T follicular helper cell (primary cell): ENCODE results near the gene SYT5.
A peak's percentile ranks its signal among the peaks of the same experiment; 100 is the strongest.
"Not testable (repeated sequence)": the region's sequence is repeated elsewhere in the genome, so short reads cannot be mapped to it uniquely, and the experiment has no call there.

Experiments
- DNase-seq: peaks from one replicate; pipeline ENCODE4 v3.0.0-alpha.2; 2020; ENCODE audit warnings: low read depth

Gene SYT5

GRCh38 chr19:55171440-55171839, 8.6 kb downstream of the SYT5 start:
- DNase-seq: no peak

GRCh38 chr19:55169136-55169535, 11.0 kb downstream of the SYT5 start:
- DNase-seq: no peak

- peak; percentile 56 for DNase-seq
These were observed 13.4 kb downstream of the SYT5 start, which contains the start of gene DNAAF3 for GRCh38 chr19:55166530-55167268. TSS of gene DNAAF3 (minus strand) at chr19:55166613. CDS start at chr19:55166413, 200 bp downstream.

- peak; percentile 25 for DNase-seq
These were observed 14.0 kb downstream of the SYT5 start for GRCh38 chr19:55165952-55166529.

GRCh38 chr19:55161571-55162322, 18.3 kb downstream of the SYT5 start:
- no peak for DNase-seq

GRCh38 chr19:55160986-55161365, 19.1 kb downstream of the SYT5 start:
- no peak for DNase-seq

- DNase-seq: peak; percentile 82
These were observed 19.7 kb downstream of the SYT5 start for GRCh38 chr19:55160128-55160985.

- no peak for DNase-seq
These were observed 21.0 kb downstream of the SYT5 start for GRCh38 chr19:55158848-55159749.

GRCh38 chr19:55158423-55158822, 21.7 kb downstream of the SYT5 start:
- DNase-seq: no peak

GRCh38 chr19:55157064-55157908, 22.8 kb downstream of the SYT5 start, which contains the start of gene TNNI3:
TSS of gene TNNI3 (minus strand) at chr19:55157732. CDS start at chr19:55157589, 143 bp downstream.
- DNase-seq: no peak

- DNase-seq: no peak
These were observed 23.7 kb downstream of the SYT5 start for GRCh38 chr19:55156202-55157063.

GRCh38 chr19:55155784-55156183, 24.3 kb downstream of the SYT5 start:
- not testable (repeated sequence) for DNase-seq

- no peak for DNase-seq
These were observed 26.3 kb downstream of the SYT5 start for GRCh38 chr19:55153652-55154264.

GRCh38 chr19:55152017-55152416, 28.1 kb downstream of the SYT5 start:
- DNase-seq: no peak

- DNase-seq: no peak
These were observed 30.7 kb downstream of the SYT5 start, which contains the start of gene TNNT1 for GRCh38 chr19:55149078-55150003. TSS of gene TNNT1 (minus strand) at chr19:55149206. CDS start at chr19:55147157, 2,049 bp downstream.

- DNase-seq: no peak
These were observed 32.4 kb downstream of the SYT5 start for GRCh38 chr19:55147545-55148251.
